Activated CD8-positive, alpha-beta T cell treated with anti-CD3 and anti-CD28 coated beads for 36 hours (primary cell): ENCODE results near the gene ZBTB12. TPM values are rescaled to one million over a fixed set of nuclear protein-coding genes. Genes with fewer than 3 reads are reported as not detected.

Experiments
- ATAC-seq: fragments of 200-7000 bp; cut with Tn5 transposase; one replicate; pipeline ENCODE4 v1.10.0; 2021; ENCODE audit warnings: mild to moderate bottlenecking, moderate library complexity
- CTCF ChIA-PET: fragments of 350-600 bp; sonication (Branson Sonifier 250); formaldehyde crosslinking; loops from one replicate; lab custom pipeline; 2021; ENCODE audit warnings: antibody characterized with exemption; lab: Charles Lee
- POLR2A ChIA-PET: fragments of 350-600 bp; sonication (Branson Sonifier 250); formaldehyde crosslinking; loops from one replicate; lab custom pipeline; 2021; ENCODE audit warnings: antibody characterized with exemption; lab: Charles Lee
- DNase-seq: peaks from one replicate; pipeline ENCODE4 v3.0.0-alpha.2; 2020
- H3K27ac Mint-ChIP-seq: one replicate; pipeline ENCODE4 v1.8.0; 2021; ENCODE audit warnings: mild to moderate bottlenecking, mixed read lengths
- H3K27me3 Mint-ChIP-seq: one replicate; pipeline ENCODE4 v1.8.0; 2021; ENCODE audit warnings: mixed read lengths
- H3K36me3 Mint-ChIP-seq: one replicate; pipeline ENCODE4 v1.8.0; 2021; ENCODE audit warnings: low read depth, mixed read lengths
- H3K4me1 Mint-ChIP-seq: one replicate; pipeline ENCODE4 v1.8.0; 2021; ENCODE audit warnings: low read depth, mixed read lengths
- H3K4me3 Mint-ChIP-seq: one replicate; pipeline ENCODE4 v1.8.0; 2021; ENCODE audit warnings: mild to moderate bottlenecking, moderate library complexity, mixed read lengths
- H3K9me3 Mint-ChIP-seq: one replicate; pipeline ENCODE4 v1.8.0; 2021; ENCODE audit warnings: mixed read lengths
- CTCF ChIP-seq: fragments of 200-600 bp; IDR thresholded peaks from one replicate; pipeline ENCODE4 v1.8.0; 2022; ENCODE audit warnings: antibody characterized with exemption, mild to moderate bottlenecking
- intact Hi-C: fragments of 100-400 bp; cut with micrococcal nuclease; formaldehyde crosslinking; loops from one replicate; pipeline ENCODE4 v1.10.0; 2022
- total RNA-seq, 2 experiments: library from RNA; stranded (reverse); gene quantifications; one replicate each; pipeline ENCODE4 v1.2.3, GENCODE V29; 2021

ZBTB12 gene
- total RNA-seq, 2 experiments from 2014 or later: 1.8 to 2.1 TPM

DNA sequence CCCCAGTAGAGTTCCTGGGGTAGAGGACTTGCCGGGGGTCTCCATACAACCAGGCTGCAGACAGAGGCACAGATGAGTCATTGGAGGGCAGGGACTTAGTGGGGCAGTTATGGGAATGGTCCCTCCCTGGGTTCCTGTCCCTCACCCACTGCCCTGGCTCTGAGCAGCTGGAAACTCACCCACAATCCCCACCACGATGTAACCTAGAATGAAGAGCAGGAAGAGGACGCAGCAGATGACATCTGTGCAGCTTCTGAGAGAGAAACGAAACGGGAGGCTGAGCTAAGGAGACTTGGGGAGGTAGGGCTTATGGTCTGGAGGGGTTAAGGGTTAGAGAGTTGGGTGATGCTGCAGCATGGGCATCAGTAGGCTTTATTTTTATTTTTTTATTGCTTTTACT is 26.0 kb downstream of the ZBTB12 start:
- DNase-seq (no peak), ATAC-seq (no peak)
- TF ChIP-seq CTCF: no peak
- intact Hi-C loops: no loop called here
- no peaks in the 10 kb centered on the region for H3K27me3 Mint-ChIP-seq
- no peak overlapping the region for H3K27ac Mint-ChIP-seq
- CTCF ChIA-PET: interaction anchor here (1.1 to 2.3 kb wide), 3 partner anchors 12 to 37 kb away, joined by 3 to 9 read pairs (median 3); no protein-coding TSS in a partner anchor
- peaks cover 8% of the 10 kb centered on the region for H3K36me3 Mint-ChIP-seq
- H3K4me1 Mint-ChIP-seq: no peaks in the 10 kb centered on the region
- POLR2A ChIA-PET: interaction anchor here (1.1 to 2.0 kb wide), 2 partner anchors 12 to 41 kb away, joined by 3 to 9 read pairs; partner anchors contain the start of gene NEU1
- no peak overlapping the region for H3K4me3 Mint-ChIP-seq
- H3K9me3 Mint-ChIP-seq: no peaks in the 10 kb centered on the region

GRCh38 chr6:31874836-31875572 is 26.9 kb downstream of the ZBTB12 start:
- no peaks in the 10 kb centered on the region for H3K4me1 Mint-ChIP-seq
- no peak overlapping the region for H3K4me3 Mint-ChIP-seq
- DNase-seq: no peak
- ChIA-PET CTCF (interaction anchor here (1.1 to 2.3 kb wide), 3 partner anchors 11 to 36 kb away, joined by 3 to 9 read pairs (median 3); no protein-coding TSS in a partner anchor), POLR2A (interaction anchor here (0.8 to 2.0 kb wide), 3 partner anchors 11 to 245 kb away, joined by 3 to 9 read pairs (median 5); partner anchors contain the start of gene NEU1)
- no peaks in the 10 kb centered on the region for H3K9me3 Mint-ChIP-seq
- no peak for TF ChIP-seq CTCF
- H3K27me3 Mint-ChIP-seq: no peaks in the 10 kb centered on the region
- ATAC-seq: no peak
- intact Hi-C loops: no loop called here
- no peak overlapping the region for H3K27ac Mint-ChIP-seq
- peaks cover 4% of the 10 kb centered on the region for H3K36me3 Mint-ChIP-seq

GRCh38 chr6:31874084-31874670 is 27.7 kb downstream of the ZBTB12 start:
- CTCF ChIA-PET: interaction anchor here (2.3 kb wide), 1 partner anchor 14 kb away, joined by 9 read pairs; no protein-coding TSS in a partner anchor
- Mint-ChIP-seq H3K9me3 (no peaks in the 10 kb centered on the region), H3K36me3 (no peaks in the 10 kb centered on the region), H3K27ac (no peak overlapping the region), H3K27me3 (no peaks in the 10 kb centered on the region), H3K4me1 (no peaks in the 10 kb centered on the region), H3K4me3 (no peak overlapping the region)
- POLR2A ChIA-PET: interaction anchor here (0.8 to 2.0 kb wide), 2 partner anchors 11 to 244 kb away, joined by 5 to 9 read pairs; partner anchors contain the start of gene NEU1
- intact Hi-C loops: no loop called here
- TF ChIP-seq CTCF: no peak
- ATAC-seq (no peak), DNase-seq (no peak)

- H3K27ac Mint-ChIP-seq: no peak overlapping the region
- H3K36me3 Mint-ChIP-seq: no peaks in the 10 kb centered on the region
- CTCF ChIA-PET: interaction anchor here (1.3 kb wide), 1 partner anchor 187 kb away, joined by 3 read pairs; no protein-coding TSS in a partner anchor
- no peaks in the 10 kb centered on the region for H3K9me3 Mint-ChIP-seq
- intact Hi-C loops: no loop called here
- H3K27me3 Mint-ChIP-seq: no peaks in the 10 kb centered on the region
- ATAC-seq: no peak
- TF ChIP-seq CTCF: no peak
- H3K4me3 Mint-ChIP-seq: no peak overlapping the region
- H3K4me1 Mint-ChIP-seq: no peaks in the 10 kb centered on the region
- POLR2A ChIA-PET: no interaction called here
- DNase-seq: no peak
These were observed 30.7 kb downstream of the ZBTB12 start for GRCh38 chr6:31871046-31871659.
